ENCODE data around the gene TMEM170B. TPM values are rescaled to one million over a fixed set of nuclear protein-coding genes. Genes with fewer than 3 reads are reported as not detected.

The TMEM170B gene
- total and polyA plus RNA-seq, 2 donors (not counting 1 experiment from before 2014, with no cell fraction given) = 1.5 to 4.5 TPM

GRCh38 chr6:11553824-11554223 is 16.3 kb downstream of the TMEM170B start:
- Histone ChIP-seq H2AFZ (ENCODE audit: low read length) (no peak overlapping the region), H3K9me3 (ENCODE audit: control insufficient read depth, insufficient read depth, low read depth, low read length) (no peaks in the 10 kb centered on the region), H3K36me3 (ENCODE audit: control insufficient read depth, insufficient read depth, low read length) (no peaks in the 10 kb centered on the region), H4K20me1 (ENCODE audit: control insufficient read depth, extremely low read depth, insufficient read depth, low read length) (no peaks in the 10 kb centered on the region), H3K9ac (ENCODE audit: insufficient read depth, low read length) (no peak overlapping the region), H3K27ac (ENCODE audit: insufficient read depth, low read length) (no peak overlapping the region), H3K4me3 (replicated peaks in 1 of 4; ENCODE audit: control extremely low read depth in 1 of 4, insufficient read depth in 1 of 4, low read depth in 3 of 4, low read length in 4 of 4) (no peak overlapping the region), H3K4me2 (ENCODE audit: extremely low read depth, insufficient read depth, low read length) (no peak overlapping the region), H3K79me2 (ENCODE audit: control insufficient read depth, insufficient read depth, low read length) (no peaks in the 10 kb centered on the region), H3K27me3 (ENCODE audit: control insufficient read depth, insufficient read depth, low read length) (no peaks in the 10 kb centered on the region), H3K4me1 (ENCODE audit: control insufficient read depth, extremely low read depth, insufficient read depth, low read length) (no peaks in the 10 kb centered on the region)
- DNase-seq (ENCODE audit: low read depth in 2 of 2) = no peak
- no peak for TF ChIP-seq CTCF (conservative IDR thresholded peaks at IDR 0.05 in 1 of 2, IDR thresholded peaks at IDR 0.05 in 1 of 2; ENCODE audit: low read depth in 1 of 2, low read length in 2 of 2)
- TF ChIP-seq EZH2 (IDR thresholded peaks at IDR 0.05; ENCODE audit: low read length, missing control alignments) = no peak

- no peak overlapping the region for H3K27ac ChIP-seq (ENCODE audit: insufficient read depth, low read length)
- no peaks in the 10 kb centered on the region for H4K20me1 ChIP-seq (ENCODE audit: control insufficient read depth, extremely low read depth, insufficient read depth, low read length)
- H3K4me3 ChIP-seq (replicated peaks in 1 of 4; ENCODE audit: control extremely low read depth in 1 of 4, insufficient read depth in 1 of 4, low read depth in 3 of 4, low read length in 4 of 4) = no peak overlapping the region
- H3K79me2 ChIP-seq (ENCODE audit: control insufficient read depth, insufficient read depth, low read length) = no peaks in the 10 kb centered on the region
- no peaks in the 10 kb centered on the region for H3K9me3 ChIP-seq (ENCODE audit: control insufficient read depth, insufficient read depth, low read depth, low read length)
- no peak overlapping the region for H2AFZ ChIP-seq (ENCODE audit: low read length)
- no peaks in the 10 kb centered on the region for H3K27me3 ChIP-seq (ENCODE audit: control insufficient read depth, insufficient read depth, low read length)
- TF ChIP-seq CTCF (conservative IDR thresholded peaks at IDR 0.05 in 1 of 2, IDR thresholded peaks at IDR 0.05 in 1 of 2; ENCODE audit: low read depth in 1 of 2, low read length in 2 of 2) (no peak), EZH2 (IDR thresholded peaks at IDR 0.05; ENCODE audit: low read length, missing control alignments) (no peak)
- H3K4me2 ChIP-seq (ENCODE audit: extremely low read depth, insufficient read depth, low read length) = no peak overlapping the region
- no peaks in the 10 kb centered on the region for H3K36me3 ChIP-seq (ENCODE audit: control insufficient read depth, insufficient read depth, low read length)
- no peaks in the 10 kb centered on the region for H3K4me1 ChIP-seq (ENCODE audit: control insufficient read depth, extremely low read depth, insufficient read depth, low read length)
- DNase-seq (ENCODE audit: low read depth in 2 of 2) = no peak
- no peak overlapping the region for H3K9ac ChIP-seq (ENCODE audit: insufficient read depth, low read length)
Measured at GRCh38 chr6:11556309-11556708, 18.8 kb downstream of the TMEM170B start.

GRCh38 chr6:11563793-11564192 is 26.2 kb downstream of the TMEM170B start:
- Histone ChIP-seq H3K4me1 (ENCODE audit: control insufficient read depth, extremely low read depth, insufficient read depth, low read length) (no peaks in the 10 kb centered on the region), H3K27ac (ENCODE audit: insufficient read depth, low read length) (no peak overlapping the region), H2AFZ (ENCODE audit: low read length) (no peak overlapping the region), H4K20me1 (ENCODE audit: control insufficient read depth, extremely low read depth, insufficient read depth, low read length) (no peaks in the 10 kb centered on the region), H3K9me3 (ENCODE audit: control insufficient read depth, insufficient read depth, low read depth, low read length) (no peaks in the 10 kb centered on the region), H3K36me3 (ENCODE audit: control insufficient read depth, insufficient read depth, low read length) (no peaks in the 10 kb centered on the region), H3K4me2 (ENCODE audit: extremely low read depth, insufficient read depth, low read length) (no peak overlapping the region), H3K79me2 (ENCODE audit: control insufficient read depth, insufficient read depth, low read length) (no peaks in the 10 kb centered on the region), H3K9ac (ENCODE audit: insufficient read depth, low read length) (no peak overlapping the region), H3K4me3 (replicated peaks in 1 of 4; ENCODE audit: control extremely low read depth in 1 of 4, insufficient read depth in 1 of 4, low read depth in 3 of 4, low read length in 4 of 4) (no peak overlapping the region), H3K27me3 (ENCODE audit: control insufficient read depth, insufficient read depth, low read length) (no peaks in the 10 kb centered on the region)
- TF ChIP-seq EZH2 (IDR thresholded peaks at IDR 0.05; ENCODE audit: low read length, missing control alignments) = no peak
- TF ChIP-seq CTCF (conservative IDR thresholded peaks at IDR 0.05 in 1 of 2, IDR thresholded peaks at IDR 0.05 in 1 of 2; ENCODE audit: low read depth in 1 of 2, low read length in 2 of 2) = no peak
- no peak for DNase-seq (ENCODE audit: low read depth in 2 of 2)
